ENCODE measurements around the gene UBE2H. TPM values are rescaled to one million over a fixed set of nuclear protein-coding genes. Genes with fewer than 3 reads are reported as not detected.
"Not testable (repeated sequence)": the region's sequence is repeated elsewhere in the genome, so short reads cannot be mapped to it uniquely, and the experiment has no call there.

UBE2H gene
- total RNA-seq, 1 experiment from 2014 or later = 75.1 TPM

GRCh38 chr7:129862682-129863081, 90.1 kb downstream of the UBE2H start:
- H3K79me2 ChIP-seq (ENCODE audit: insufficient read depth, low read length) = no peaks in the 10 kb centered on the region; the same call in 1 of the 2 replicates
- no peaks in the 10 kb centered on the region for H4K20me1 ChIP-seq (ENCODE audit: control insufficient read depth, insufficient read depth, insufficient read length)
- Mint-ChIP-seq H3K27me3 (ENCODE audit: low read depth) (no peaks in the 10 kb centered on the region), H3K4me1 (peaks cover 35 to 51% of the 10 kb centered on the region in 2 experiments), H3K9me3 (no peaks in the 10 kb centered on the region), H3K27ac (peak overlapping the region in 1 of 3 experiments; percentile 77; a peak in 3 of 7 replicates), H3K4me3 (no peak overlapping the region), H3K36me3 (ENCODE audit: insufficient read depth in 1 of 3, low read depth in 3 of 3) (peaks cover 1 to 2% (median 1%) of the 10 kb centered on the region in 3 experiments; a peak in 5 of 7 replicates)
- no peak overlapping the region for H3K27ac ChIP-seq (ENCODE audit: insufficient read length, low read depth, low read length)
- no peak overlapping the region for H4K8ac ChIP-seq (replicated peaks; ENCODE audit: insufficient read length, low read depth, low read length)
- no CpG with 5 or more reads among the region's 3 CpGs for WGBS (ENCODE audit: extremely low coverage, insufficient read length, low lambda C conversion rate)
- H3K9ac ChIP-seq (ENCODE audit: extremely low read depth, insufficient read length, low read length) = no peak overlapping the region
- H3K4me1 ChIP-seq (ENCODE audit: insufficient read depth, low read length) = peaks cover 11% of the 10 kb centered on the region
- no peak overlapping the region for H2BK120ac ChIP-seq (ENCODE audit: low read depth, low read length, poor library complexity, severe bottlenecking)
- H2BK5ac ChIP-seq (ENCODE audit: insufficient read length, low read length) = no peak overlapping the region
- no peaks in the 10 kb centered on the region for H3K27me3 ChIP-seq (ENCODE audit: insufficient read depth, low read length)
- no peak overlapping the region for H2AK5ac ChIP-seq (ENCODE audit: insufficient read length, low read length)
- H2AFZ ChIP-seq (ENCODE audit: low read length) = no peak overlapping the region
- H3T11ph ChIP-seq (ENCODE audit: low read length) = no peak overlapping the region
- no peaks in the 10 kb centered on the region for H3K23me2 ChIP-seq (ENCODE audit: insufficient read length, low read depth, low read length, poor library complexity, severe bottlenecking)
- H3K9me3 ChIP-seq (ENCODE audit: control insufficient read depth, low read depth, low read length) = no peaks in the 10 kb centered on the region
- H3K4me2 ChIP-seq (ENCODE audit: insufficient read depth, insufficient read length, low read length) = no peak overlapping the region
- H2BK12ac ChIP-seq (ENCODE audit: insufficient read length, low read depth, low read length) = no peak overlapping the region
- DNase-seq = no peak
- H2BK20ac ChIP-seq (ENCODE audit: low read depth, low read length, poor library complexity, severe bottlenecking) = no peak overlapping the region
- no peak overlapping the region for H3K56ac ChIP-seq (ENCODE audit: insufficient read length, low read depth, low read length)
- no peak overlapping the region for H3K23ac ChIP-seq (ENCODE audit: insufficient read length, low read depth, low read length)
- H3K4ac ChIP-seq (ENCODE audit: low read depth, low read length) = no peak overlapping the region
- H2BK15ac ChIP-seq (ENCODE audit: low read depth, low read length) = no peak overlapping the region
- H4K5ac ChIP-seq (ENCODE audit: insufficient read length, low read depth, low read length) = no peak overlapping the region
- TF ChIP-seq CTCF (conservative IDR thresholded peaks at IDR 0.05) = no peak
- H4K91ac ChIP-seq (ENCODE audit: insufficient read length, low read depth, low read length) = no peak overlapping the region
- no peak overlapping the region for H3K18ac ChIP-seq (ENCODE audit: insufficient read length, low read depth, low read length)
- no peak overlapping the region for H3K14ac ChIP-seq (ENCODE audit: insufficient read depth, low read length)
- peaks cover 2% of the 10 kb centered on the region for H3K79me1 ChIP-seq (ENCODE audit: insufficient read depth, low read depth, low read length, poor library complexity, severe bottlenecking)

- H2BK5ac ChIP-seq (ENCODE audit: insufficient read length, low read length) = not testable (repeated sequence)
These were observed 92.0 kb downstream of the UBE2H start for GRCh38 chr7:129860784-129861183.

More at GRCh38 chr7:129860784-129861183, 92.0 kb downstream of the UBE2H start:
- H4K91ac ChIP-seq (ENCODE audit: insufficient read length, low read depth, low read length); H3K9me3 ChIP-seq (ENCODE audit: control insufficient read depth, low read depth, low read length); H2BK12ac ChIP-seq (ENCODE audit: insufficient read length, low read depth, low read length); H4K20me1 ChIP-seq (ENCODE audit: control insufficient read depth, insufficient read depth, insufficient read length); H2BK15ac ChIP-seq (ENCODE audit: low read depth, low read length); H2BK120ac ChIP-seq (ENCODE audit: low read depth, low read length, poor library complexity, severe bottlenecking); H4K5ac ChIP-seq (ENCODE audit: insufficient read length, low read depth, low read length); H3T11ph ChIP-seq (ENCODE audit: low read length); DNase-seq; H3K23ac ChIP-seq (ENCODE audit: insufficient read length, low read depth, low read length); H3K4me2 ChIP-seq (ENCODE audit: insufficient read depth, insufficient read length, low read length); H3K14ac ChIP-seq (ENCODE audit: insufficient read depth, low read length); H3K4me3 Mint-ChIP-seq; H3K27me3 Mint-ChIP-seq (ENCODE audit: low read depth); H3K4ac ChIP-seq (ENCODE audit: low read depth, low read length); H3K27me3 ChIP-seq (ENCODE audit: insufficient read depth, low read length); H3K9ac ChIP-seq (ENCODE audit: extremely low read depth, insufficient read length, low read length); H2AK5ac ChIP-seq (ENCODE audit: insufficient read length, low read length); H3K79me1 ChIP-seq (ENCODE audit: insufficient read depth, low read depth, low read length, poor library complexity, severe bottlenecking); H3K9me3 Mint-ChIP-seq; H2BK20ac ChIP-seq (ENCODE audit: low read depth, low read length, poor library complexity, severe bottlenecking); H3K18ac ChIP-seq (ENCODE audit: insufficient read length, low read depth, low read length); H2AFZ ChIP-seq (ENCODE audit: low read length); H4K8ac ChIP-seq (replicated peaks; ENCODE audit: insufficient read length, low read depth, low read length); H3K27ac ChIP-seq (ENCODE audit: insufficient read length, low read depth, low read length); H3K23me2 ChIP-seq (ENCODE audit: insufficient read length, low read depth, low read length, poor library complexity, severe bottlenecking); H3K79me2 ChIP-seq (ENCODE audit: insufficient read depth, low read length); H3K56ac ChIP-seq (ENCODE audit: insufficient read length, low read depth, low read length); H3K36me3 Mint-ChIP-seq (ENCODE audit: insufficient read depth in 1 of 3, low read depth in 3 of 3): not testable (repeated sequence)
- H3K27ac Mint-ChIP-seq = 0 out of 7 replicates have a peak overlapping the region, but pooled peaks of 1 of the 3 experiments have one; percentile 49
- H3K4me1 ChIP-seq (ENCODE audit: insufficient read depth, low read length) = peaks cover 11% of the 10 kb centered on the region
- WGBS (ENCODE audit: extremely low coverage, insufficient read length, low lambda C conversion rate) = no CpG with 5 or more reads among the region's 6 CpGs
- H3K4me1 Mint-ChIP-seq = peaks cover 42 to 55% of the 10 kb centered on the region in 2 experiments
